ENCODE measurements around the gene ACAP1.

Gene ACAP1

DNA sequence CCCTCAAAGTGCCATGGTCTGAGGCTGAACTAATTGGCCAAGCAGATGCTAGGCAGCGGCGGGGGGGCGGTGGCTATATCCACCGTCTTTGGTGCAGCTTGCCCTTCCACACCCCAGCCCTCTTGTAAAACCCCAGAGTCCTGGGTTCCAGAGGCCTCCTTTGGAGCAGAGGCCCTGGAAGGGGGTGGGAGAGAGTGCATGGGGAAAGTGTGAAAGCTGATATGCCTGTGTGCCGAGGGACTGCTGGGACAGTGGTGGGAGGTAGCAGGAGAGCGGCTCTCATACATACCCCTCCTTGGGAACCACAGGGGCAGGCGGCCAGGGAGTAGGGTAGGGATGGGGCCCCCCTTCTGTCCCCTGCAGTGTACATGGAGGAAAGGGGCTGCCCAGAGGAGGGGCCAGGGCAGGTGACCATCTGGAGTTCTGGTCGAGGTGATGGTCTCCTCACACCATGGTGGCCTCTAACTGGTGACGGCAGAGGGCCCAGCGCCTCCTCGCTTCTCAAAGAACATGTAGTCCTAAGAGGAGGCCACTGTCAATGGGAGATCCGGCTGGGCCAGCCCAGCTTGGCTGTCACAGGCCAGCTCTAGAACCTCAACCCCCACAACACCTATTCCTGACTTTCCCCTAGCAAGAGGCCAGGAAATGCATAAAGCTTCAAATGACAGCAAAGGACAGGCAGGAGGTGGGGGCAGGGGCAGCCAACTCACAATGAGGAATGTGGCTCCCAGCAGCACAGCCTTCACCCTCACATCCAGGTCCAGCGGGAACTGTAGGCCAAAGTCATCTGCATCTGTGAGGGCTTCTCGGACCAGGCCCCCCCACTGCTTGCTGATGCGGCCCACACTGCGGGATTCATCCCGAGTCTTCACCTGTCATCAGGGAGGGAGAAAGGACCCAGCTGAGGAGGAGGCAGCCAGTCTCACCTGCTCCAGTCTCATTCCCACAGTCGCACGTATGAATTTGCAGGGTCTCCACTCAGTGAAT is 53.9 kb downstream of the ACAP1 start:
- no peak for DNase-seq (ENCODE audit: low read depth)

DNA sequence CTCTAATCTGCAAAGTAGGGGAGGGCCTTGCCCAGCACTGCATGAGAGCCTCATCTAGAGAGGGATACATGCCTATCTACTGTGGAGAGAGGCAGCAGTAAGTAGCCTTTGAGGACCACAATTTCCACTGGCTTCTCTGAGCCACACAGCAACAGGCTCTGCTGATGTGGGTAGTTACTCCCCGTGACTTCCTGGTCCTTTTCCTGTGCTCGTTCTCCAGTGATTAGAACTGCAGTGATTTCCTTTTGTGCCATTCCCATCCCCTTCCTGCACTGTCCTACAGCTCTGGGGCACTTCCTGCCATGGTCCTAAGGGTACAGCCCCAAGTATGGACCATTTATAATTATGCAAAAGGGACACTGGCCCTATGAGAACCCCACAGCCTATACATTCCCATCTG is 55.0 kb downstream of the ACAP1 start:
- DNase-seq (ENCODE audit: low read depth): no peak

DNA sequence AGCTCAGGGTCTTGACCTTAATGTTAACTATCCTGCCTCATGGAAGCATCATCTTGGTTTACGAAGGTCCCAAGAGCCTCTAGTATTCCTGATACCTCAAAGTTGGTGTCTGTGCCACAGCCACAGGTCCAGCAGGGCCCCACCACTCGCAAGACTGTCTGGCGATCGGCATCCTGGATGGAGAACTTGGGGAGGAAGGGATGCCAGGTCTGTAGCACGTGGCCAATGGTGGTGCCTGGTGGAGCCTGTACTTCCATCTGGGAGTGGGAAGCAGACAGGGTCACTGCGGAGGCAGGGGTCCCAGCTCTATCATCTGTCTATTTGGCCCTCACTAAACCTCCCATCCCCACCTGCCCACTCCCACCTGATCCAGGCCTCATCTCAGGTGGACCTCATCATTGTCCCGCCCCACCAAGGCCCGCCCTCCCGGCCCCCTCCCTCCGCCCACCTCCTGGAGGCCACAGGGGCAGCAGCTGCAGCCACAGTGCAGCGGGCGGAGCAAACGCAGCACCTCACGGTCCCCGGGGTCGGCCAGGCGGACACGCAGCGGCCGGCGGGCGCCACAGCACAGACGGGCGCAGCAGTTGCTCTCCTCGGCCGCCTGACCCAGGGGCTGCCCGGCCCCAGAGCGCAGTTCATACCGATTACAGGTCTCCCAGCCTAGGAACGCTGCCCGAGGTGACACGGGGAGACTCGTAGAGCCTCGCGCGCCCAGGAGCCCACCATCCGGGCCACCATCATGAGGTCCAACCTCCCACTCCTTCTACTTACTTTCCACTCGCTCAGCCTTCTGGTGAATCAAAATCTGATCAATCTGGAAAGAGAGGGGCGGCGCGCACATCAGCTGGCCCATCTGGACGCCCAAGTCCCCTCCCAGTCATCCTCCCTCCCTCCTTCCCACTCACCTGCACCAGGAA is 56.6 kb downstream of the ACAP1 start:
- DNase-seq (ENCODE audit: low read depth): no peak

DNA sequence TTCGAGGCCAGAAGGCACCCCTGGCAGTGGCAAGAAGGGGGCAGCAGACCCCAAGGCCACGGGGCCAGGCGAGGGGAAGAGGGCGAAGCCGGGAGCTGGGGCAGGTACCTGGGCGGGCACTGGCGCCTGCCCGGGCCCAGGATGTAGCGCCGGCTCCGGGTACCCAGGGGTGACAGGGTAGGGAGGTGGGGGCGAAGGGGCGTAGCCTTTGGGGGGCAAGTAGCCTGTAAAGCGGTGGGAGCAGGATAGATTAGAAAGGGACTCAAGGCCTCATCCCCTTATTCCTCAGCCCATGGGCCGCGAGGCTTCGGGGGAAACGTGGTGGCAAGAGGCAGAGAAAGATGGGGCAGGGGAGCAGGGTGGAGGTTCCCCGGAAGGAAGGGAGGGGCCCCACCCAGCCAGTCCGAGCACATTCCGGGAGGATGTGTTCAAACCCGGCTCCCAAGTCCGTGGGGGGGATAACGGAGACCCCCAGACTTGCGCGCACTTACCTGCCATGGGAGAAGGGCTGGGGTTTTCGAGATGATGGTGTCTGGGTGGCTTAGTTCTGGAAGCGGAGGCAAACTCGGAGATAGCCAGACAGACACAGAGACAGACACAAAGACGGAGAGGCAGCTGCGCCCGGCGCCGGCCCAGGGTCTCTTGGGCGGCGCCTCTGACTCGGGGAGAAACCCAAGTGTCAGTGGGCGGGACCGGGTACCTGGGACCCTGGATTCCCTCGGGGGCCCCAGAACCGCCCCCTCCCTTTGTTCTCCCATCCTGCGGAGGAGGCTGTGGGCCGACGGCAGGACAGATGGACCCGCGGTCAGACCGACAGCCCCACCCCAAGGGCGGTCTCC is 57.5 kb downstream of the ACAP1 start:
- peak; percentile 42 for DNase-seq (ENCODE audit: low read depth)

DNA sequence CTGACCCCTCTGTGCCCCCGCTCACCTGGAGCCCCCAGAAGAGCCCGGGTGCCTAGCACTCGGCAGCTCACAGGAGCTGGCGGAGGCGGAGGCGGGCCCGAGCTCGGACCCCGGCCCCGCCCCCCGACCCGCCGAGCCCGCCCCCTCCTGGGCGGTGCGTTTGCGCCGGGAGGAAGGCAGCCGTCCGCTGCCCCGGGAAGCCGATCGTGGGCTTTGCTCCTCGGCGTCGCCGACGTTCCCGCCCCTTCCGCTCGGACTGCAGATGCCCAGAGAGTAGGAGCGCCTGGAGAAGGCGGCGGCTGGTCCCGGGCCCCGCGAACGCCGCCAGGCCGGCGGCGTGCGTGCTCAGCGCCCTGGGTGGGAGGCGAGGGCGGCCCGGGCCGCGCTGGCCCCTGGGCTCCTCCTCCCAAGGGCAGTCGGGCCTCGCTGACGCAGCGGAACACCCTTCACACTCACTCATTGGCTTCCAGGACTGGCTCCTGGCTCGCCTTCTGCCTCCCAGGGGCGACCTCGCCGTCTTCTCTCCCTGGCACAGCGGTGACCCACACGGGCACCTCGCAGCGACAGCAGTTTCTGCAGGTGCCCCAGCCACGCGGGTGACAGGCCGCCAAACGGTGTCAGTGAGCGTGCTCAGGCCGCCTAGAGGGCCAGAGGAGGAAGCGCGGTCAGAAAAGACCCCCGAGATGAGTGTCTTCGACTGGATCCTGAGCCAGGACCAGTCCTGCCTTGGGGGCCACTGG is 58.3 kb downstream of the ACAP1 start, which contains the start of gene PLSCR3:
Gene PLSCR3 (minus strand): TSS at position 74 of the 740 bp plus-strand sequence. CDS start 415 bp downstream, outside the sequence.
- DNase-seq (ENCODE audit: low read depth): peak; percentile 69

DNA sequence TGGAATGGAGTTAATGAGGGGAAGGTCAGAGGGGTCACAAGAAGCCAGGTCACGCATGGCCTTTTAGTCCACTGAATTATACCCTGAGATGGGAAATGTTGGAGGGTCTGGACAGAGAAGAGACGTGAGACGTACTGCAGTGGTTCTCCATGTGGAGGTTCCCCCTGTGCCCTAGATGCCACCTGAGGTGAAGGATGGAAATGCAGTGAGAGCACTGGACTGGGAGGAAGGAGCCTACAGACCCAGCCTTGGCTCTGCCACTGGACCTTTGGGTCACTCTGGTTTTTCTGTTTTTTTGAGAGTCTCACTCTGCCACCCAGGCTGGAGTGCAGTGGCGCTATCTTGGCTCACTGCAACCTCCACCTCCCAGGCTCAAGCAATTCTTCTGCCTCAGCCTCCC is 59.8 kb downstream of the ACAP1 start:
- DNase-seq (ENCODE audit: low read depth): no peak

DNA sequence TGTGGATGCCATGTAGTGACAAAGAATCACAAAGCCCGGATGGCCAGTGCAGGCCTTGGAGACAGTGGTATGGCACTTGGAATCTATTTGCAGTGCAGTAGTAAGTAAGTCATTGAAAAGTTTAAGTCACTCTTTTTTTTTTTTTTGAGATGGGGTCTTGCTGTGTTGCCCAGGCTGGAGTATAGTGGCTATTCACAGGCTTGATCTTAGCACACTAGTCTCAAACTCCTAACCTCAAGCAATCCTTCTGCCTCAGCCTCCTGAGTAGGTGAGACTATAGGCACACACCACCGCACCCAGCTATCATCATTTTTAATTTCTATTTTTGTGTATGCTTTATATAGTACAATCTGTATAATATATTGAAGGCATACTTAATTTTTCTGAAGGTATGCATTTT is 62.3 kb downstream of the ACAP1 start:
- no peak for DNase-seq (ENCODE audit: low read depth)
